Psoas muscle (tissue), 8 donors: ENCODE data around the gene PCDH18. TPM values are rescaled to one million over a fixed set of nuclear protein-coding genes. Genes with fewer than 3 reads are reported as not detected.
A peak's percentile ranks its signal among the peaks of the same experiment; 100 is the strongest.

Source experiments
- ATAC-seq, 4 donors: fragments of 200-7000 bp; cut with Tn5 transposase; one replicate each; pipeline ENCODE4 v1.9.1; 2020; ENCODE audit warnings: moderate library complexity in 3 of 4, mild to moderate bottlenecking in 2 of 4
- DNase-seq, 2 donors: peaks; one replicate each; pipeline ENCODE4 v3.0.0-alpha.2; 2020
- H3K27ac ChIP-seq: fragments of 200-600 bp; one replicate; pipeline ENCODE4 v1.8.0; 2022
- H3K27me3 ChIP-seq, 3 donors: fragments of 200-600 bp in 1 of 3; one replicate each; pipeline versions ENCODE4 v1.6.1 to v1.8.0; 2013 to 2022; ENCODE audit warnings: low read length in 2 of 3, mild to moderate bottlenecking in 2 of 3, moderate library complexity in 1 of 3; ENCODE audit not compliant: insufficient read depth in 3 of 3
- H3K36me3 ChIP-seq, 2 donors: fragments of 200-600 bp in 1 of 2; one replicate each; pipeline versions ENCODE4 v1.6.1 to v1.8.0; 2013 to 2022; ENCODE audit warnings: low read depth in 1 of 2, mild to moderate bottlenecking in 1 of 2, moderate library complexity in 1 of 2; ENCODE audit not compliant: insufficient read depth in 1 of 2
- H3K4me1 ChIP-seq: fragments of 200-600 bp; one replicate; pipeline ENCODE4 v1.8.0; 2022
- H3K4me3 ChIP-seq: fragments of 200-600 bp; one replicate; pipeline ENCODE4 v1.8.0; 2022; ENCODE audit warnings: mild to moderate bottlenecking
- H3K9me3 ChIP-seq: fragments of 200-600 bp; one replicate; pipeline ENCODE4 v1.8.0; 2022
- CTCF ChIP-seq: fragments of 200-600 bp; IDR thresholded peaks from one replicate; pipeline ENCODE4 v1.8.0; 2022; ENCODE audit warnings: antibody characterized with exemption
- WGBS, 3 donors: extraction: QIAGEN DNeasy Blood & Tissue Kit; methylation state at CpG; one replicate each; pipeline versions ENCODE4 v1.1.6 to v1.1.7; 2013; 5-methylcytosine and 5-hydroxymethylcytosine counted together
- intact Hi-C, 2 donors: fragments of 100-400 bp; cut with DNase I; formaldehyde crosslinking; loops; one replicate each; pipeline versions ENCODE4 v1.11.0 to v1.14.2; 2022
- polyA plus RNA-seq, 3 donors: library from polyadenylated mRNA; stranded (reverse); fragments of 200-250 nt; gene quantifications; one replicate each; pipeline ENCODE4 v1.2.3, GENCODE V29; 2013
- total RNA-seq, 4 donors: library from RNA; stranded (reverse); fragmentation: NEBNext Ultra II Directional in 2 of 4; extraction: Animal tissue kit (Norgen Biotek cat#: 25700) in 2 of 4; gene quantifications; one replicate each; pipeline versions ENCODE4 v1.2.1 to v1.2.4, GENCODE V29; 2021 to 2023
- donor health status: healthy with polysubstance abuse.
- donor health status: DM: no; HTN: no; CAD: no; lungs with moderate emphysema.
- donor health status: Bipolar disorder and iron deficiency.
- donor health status: healthy.
- donor health status: DM: yes; HTN: yes; CAD: no.
- donor health status: DM: no; HTN: no; CAD: no.
- donor health status: DM: no; HTN: no; CAD: no.
- donor health status: DM: yes; HTN: yes; CAD: no.

The PCDH18 gene
- total and polyA plus RNA-seq, 7 donors, result 0.92 to 8.8 (median 2.8) TPM

GRCh38 chr4:137528673-137529072 lies 3.6 kb downstream of the PCDH18 start:
- no peak for TF ChIP-seq CTCF
- H3K27ac ChIP-seq, result no peak overlapping the region
- peaks cover 4% of the 10 kb centered on the region for H3K4me1 ChIP-seq
- DNase-seq (no peak), ATAC-seq (no peak)
- peaks cover 0 to 16% (median 4%) of the 10 kb centered on the region in 3 donors for H3K27me3 ChIP-seq
- intact Hi-C loops, result no loop called here
- no peaks in the 10 kb centered on the region for H3K36me3 ChIP-seq
- H3K9me3 ChIP-seq, result no peaks in the 10 kb centered on the region
- 48 to 68% (median 58%) methylated on average over 4 of the region's 4 CpGs for WGBS, 3 donors
- H3K4me3 ChIP-seq, result peak overlapping the region; percentile 65

GRCh38 chr4:137526681-137527080 lies 5.6 kb downstream of the PCDH18 start:
- H3K27me3 ChIP-seq, result peaks cover 0 to 5% (median 4%) of the 10 kb centered on the region in 3 donors
- TF ChIP-seq CTCF, result no peak
- H3K4me1 ChIP-seq, result no peaks in the 10 kb centered on the region
- DNase-seq (no peak), ATAC-seq (no peak)
- H3K4me3 ChIP-seq, result peak overlapping the region; percentile 65
- H3K9me3 ChIP-seq, result no peaks in the 10 kb centered on the region
- intact Hi-C loops, result no loop called here
- H3K27ac ChIP-seq, result no peak overlapping the region
- H3K36me3 ChIP-seq, result no peaks in the 10 kb centered on the region

- 16 to 21% (median 19%) methylated on average over 4 of the region's 4 CpGs for WGBS, 3 donors
- Histone ChIP-seq H3K27ac (no peak overlapping the region), H3K4me1 (no peaks in the 10 kb centered on the region), H3K4me3 (no peak overlapping the region), H3K27me3 (peaks cover 0 to 1% (median 0%) of the 10 kb centered on the region in 3 donors), H3K9me3 (no peaks in the 10 kb centered on the region), H3K36me3 (no peaks in the 10 kb centered on the region)
- TF ChIP-seq CTCF, result no peak
- DNase-seq (no peak), ATAC-seq (no peak)
- intact Hi-C loops, result no loop called here
Measured at GRCh38 chr4:137524725-137525369, 7.4 kb downstream of the PCDH18 start.

- Histone ChIP-seq H3K27ac (no peak overlapping the region), H3K27me3 (no peaks in the 10 kb centered on the region), H3K4me3 (no peak overlapping the region), H3K4me1 (no peaks in the 10 kb centered on the region), H3K36me3 (no peaks in the 10 kb centered on the region), H3K9me3 (no peaks in the 10 kb centered on the region)
- no peak for DNase-seq
- ATAC-seq, result no peak
- 71 to 83% (median 78%) methylated on average over 1 of the region's 1 CpG for whole genome bisulfite sequencing, 3 donors
- intact Hi-C loops, result no loop called here
- no peak for TF ChIP-seq CTCF
Measured at GRCh38 chr4:137523329-137523728, 9.0 kb downstream of the PCDH18 start.

GRCh38 chr4:137521053-137521452 lies 11.2 kb downstream of the PCDH18 start:
- TF ChIP-seq CTCF, result no peak
- intact Hi-C loops, result no loop called here
- WGBS, 3 donors, result 95 to 96% (median 95%) methylated on average over 9 of the region's 9 CpGs
- Histone ChIP-seq H3K27ac (no peak overlapping the region), H3K9me3 (no peaks in the 10 kb centered on the region), H3K4me3 (no peak overlapping the region), H3K27me3 (no peaks in the 10 kb centered on the region), H3K36me3 (no peaks in the 10 kb centered on the region), H3K4me1 (no peaks in the 10 kb centered on the region)
- DNase-seq (no peak), ATAC-seq (no peak)
